HG03520 (cell line): Measurements from ENCODE around the gene DCLK2.

ENCODE experiments used
- ATAC-seq: cut with Tn5 transposase; IDR thresholded peaks from one replicate; pipeline ENCODE4 v1.9.1; 2021; ENCODE audit warnings: mild to moderate bottlenecking, moderate library complexity; ENCODE audit not compliant: unreplicated experiment

DCLK2 gene

DNA sequence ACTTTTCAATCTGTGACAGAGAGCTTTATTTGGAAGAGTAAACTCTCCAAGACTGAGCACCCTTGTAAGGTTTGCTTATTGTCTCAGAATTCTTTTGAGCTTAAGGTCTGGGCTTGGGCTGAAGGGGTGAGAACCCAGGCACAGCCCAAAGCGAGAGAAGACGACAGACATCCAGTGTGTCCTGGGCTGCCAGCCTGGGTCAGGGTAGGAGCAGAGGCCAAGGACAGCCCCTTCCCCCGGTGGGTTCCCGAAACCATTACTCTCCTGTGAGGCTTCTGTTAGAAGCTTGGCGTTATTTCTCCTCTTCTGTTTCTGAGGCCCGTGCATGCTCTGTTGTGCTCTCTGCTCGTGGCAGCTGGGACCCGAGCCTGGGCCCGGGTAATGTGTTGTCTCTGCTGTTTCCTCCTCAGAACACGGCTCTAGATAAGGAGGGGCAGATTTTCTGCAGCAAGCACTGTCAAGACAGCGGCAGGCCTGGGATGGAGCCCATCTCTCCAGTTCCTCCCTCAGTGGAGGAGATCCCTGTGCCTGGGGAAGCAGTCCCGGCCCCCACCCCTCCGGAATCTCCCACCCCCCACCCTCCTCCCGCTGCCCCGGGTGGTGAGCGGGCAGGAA lies 177.5 kb downstream of the DCLK2 start:
- ATAC-seq, result no peak

DNA sequence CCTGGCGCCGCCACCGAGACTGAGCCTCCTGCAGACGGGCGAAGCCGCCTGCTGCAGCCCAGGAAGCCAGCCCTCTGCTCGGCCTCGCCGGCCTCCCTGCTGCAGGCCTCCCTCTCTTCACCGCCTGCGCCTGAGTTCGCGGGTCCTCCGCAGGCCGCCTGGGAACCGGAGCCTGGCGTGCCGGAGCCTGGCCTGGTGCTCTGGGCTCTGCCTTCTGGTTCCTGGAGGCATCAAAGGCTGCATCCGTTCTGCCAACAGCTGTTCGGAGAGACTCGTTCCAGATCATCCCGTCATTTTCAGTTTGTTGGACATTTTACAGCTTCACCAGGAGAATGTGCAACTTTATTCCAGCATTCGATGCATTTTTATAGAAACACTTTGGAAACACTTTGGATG lies 178.0 kb downstream of the DCLK2 start:
- no peak for ATAC-seq

DNA sequence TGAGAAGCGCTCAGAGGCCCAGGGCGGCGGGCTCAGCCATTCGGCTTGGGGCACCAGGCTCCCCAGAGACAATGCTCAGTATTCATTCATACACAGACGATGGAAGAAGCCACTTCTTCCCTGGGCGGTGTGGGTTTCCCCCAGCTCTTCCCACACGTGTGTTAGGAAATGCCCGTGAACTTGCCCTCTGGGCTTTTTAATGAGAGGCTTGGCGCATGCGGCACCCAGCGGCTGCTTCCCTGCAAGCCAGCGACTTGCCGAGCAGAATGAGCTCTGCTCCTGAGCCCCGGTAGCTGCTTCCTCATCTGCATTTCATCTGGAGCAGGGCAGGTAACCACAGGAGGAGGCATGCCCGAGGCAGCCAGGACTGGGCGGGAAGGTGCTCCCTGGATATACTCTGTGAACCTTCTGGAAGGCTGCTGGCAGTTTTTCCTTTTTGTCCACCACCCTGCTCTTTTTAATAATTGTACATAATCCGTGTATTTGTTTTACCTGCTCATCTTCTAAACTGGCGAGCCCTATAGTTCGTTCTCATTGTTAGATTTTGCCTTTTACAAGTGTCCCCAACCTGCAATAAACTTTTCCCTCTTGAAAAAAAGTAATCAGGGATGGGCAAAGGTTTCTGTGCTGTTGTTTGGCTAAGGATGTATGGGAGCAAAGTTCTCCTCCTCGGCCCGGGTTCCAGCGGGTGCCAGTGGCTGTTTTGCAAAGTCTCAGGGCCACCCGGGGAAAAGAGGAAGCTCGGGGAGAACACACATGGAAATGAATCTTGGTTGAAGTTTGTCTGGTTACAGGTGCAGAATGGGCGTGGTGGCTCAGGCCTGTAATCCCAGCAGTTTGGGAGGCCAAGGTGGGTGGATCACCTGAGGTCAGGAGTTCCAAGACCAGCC lies 178.8 kb downstream of the DCLK2 start:
- no peak for ATAC-seq

DNA sequence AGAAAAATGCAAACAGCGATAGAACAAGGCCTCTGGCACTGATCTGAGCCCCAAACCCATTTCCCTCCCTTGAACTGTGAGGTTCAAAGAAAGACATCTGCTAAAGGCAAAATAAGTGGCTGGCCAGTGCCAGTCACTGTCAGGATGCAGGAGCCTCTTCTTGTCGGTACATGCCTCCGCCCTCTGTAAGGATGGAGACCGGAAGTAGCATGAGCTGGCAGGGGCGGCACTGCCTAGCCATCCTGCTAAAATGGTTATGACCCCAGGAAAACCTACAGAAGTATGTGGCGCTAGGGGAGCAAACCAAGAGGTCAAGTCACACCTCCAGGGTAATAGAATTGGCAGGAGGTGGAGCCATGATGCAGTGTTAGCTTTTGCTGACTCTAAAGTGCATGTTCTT lies 180.3 kb downstream of the DCLK2 start:
- ATAC-seq, result no peak

DNA sequence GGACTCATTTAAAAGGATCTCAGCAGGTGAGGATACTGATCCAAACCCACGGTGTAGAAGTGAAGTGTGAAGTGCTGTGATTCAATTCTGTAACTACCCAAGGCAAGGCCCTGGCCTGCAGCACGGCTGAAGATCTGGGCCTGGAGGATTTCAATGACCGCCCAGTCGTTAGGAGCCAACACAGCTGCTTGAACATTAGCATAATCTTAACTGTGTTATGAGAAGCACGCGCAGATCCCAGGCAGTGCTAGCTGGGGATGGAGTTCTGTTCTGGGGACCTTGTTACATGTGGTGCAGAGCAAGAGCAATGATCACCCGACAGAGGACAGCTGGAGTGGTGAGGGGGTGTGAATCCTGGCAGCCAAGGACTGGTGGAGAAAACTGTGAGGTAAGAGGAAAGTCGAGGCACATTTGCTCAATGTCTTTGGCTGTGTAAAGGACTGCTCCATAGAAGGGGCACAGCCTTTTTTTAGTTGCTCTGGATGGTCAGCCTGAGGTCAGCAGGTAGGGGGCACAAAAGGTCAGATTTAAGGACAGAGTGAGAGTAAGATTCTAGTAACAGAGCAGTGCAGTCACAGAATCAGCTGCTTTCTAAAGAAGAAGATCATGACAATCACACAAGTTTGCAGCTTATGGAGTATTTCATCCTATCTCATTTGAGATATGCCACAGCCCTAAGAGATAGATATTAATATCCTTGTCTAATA lies 181.8 kb downstream of the DCLK2 start:
- no peak for ATAC-seq

DNA sequence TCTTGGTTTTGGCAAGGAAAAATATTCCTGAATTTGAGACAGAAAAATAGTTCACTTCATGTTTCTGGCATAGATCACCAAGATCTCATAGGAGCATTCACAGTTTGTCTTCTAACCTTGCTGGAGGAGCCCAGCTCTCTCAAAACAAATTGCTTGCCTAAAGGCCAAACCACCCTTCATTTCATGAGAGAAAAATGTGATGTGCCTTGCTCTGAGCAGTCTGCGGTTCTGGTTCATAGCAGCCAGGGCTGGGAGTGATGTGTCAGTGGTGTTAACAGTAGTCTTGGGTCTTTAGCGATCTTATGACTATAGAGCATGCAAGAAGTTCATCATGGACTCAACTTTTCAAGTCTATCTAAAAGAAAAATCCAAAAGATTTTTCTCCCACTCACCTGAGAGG lies 183.3 kb downstream of the DCLK2 start:
- no peak for ATAC-seq

DNA sequence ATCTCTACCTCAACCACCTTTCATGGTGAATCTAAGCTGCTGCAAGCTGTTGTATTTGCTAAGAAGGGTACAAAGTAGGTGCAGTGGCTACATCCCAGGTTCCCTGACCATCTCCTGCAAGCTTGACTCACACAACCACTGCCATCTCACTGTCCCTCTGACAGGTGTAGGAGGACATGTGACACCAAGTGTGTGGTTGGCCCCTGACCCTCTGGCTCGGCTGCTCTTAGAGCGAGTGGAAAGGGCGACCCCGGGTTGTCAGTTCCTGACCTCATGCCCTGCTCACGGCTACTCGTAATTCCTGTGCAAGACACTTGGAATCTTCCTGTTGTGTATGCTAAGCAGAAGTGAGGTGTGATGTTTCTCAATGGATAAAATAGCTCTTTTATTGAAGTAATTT lies 184.4 kb downstream of the DCLK2 start:
- ATAC-seq, result no peak

DNA sequence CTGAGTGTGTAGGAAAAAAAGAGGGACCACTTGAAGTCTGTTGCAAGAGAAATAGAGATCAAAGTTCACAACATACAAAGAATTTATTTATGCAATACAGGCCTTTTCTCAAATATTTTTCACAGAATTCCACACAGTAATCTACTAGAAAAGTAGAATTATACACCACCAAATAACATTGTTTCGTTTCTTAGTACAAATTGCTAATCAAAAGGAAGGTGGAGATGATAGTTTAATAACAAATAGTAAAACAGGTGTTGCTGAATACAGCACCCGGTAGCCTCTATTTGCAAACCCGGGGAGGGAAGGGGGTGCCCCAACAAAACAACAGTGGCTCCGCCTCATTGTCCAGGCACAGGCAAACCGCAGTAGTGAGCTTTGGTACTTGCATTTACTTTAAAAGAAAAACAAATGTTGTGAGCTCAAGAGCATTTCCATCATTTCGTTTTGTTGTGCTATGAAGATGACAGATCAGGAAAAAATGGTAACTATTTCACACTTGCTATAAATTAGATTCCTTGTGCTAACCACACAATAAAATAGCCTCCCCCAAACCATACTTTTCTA lies 186.4 kb downstream of the DCLK2 start:
- ATAC-seq, result no peak

DNA sequence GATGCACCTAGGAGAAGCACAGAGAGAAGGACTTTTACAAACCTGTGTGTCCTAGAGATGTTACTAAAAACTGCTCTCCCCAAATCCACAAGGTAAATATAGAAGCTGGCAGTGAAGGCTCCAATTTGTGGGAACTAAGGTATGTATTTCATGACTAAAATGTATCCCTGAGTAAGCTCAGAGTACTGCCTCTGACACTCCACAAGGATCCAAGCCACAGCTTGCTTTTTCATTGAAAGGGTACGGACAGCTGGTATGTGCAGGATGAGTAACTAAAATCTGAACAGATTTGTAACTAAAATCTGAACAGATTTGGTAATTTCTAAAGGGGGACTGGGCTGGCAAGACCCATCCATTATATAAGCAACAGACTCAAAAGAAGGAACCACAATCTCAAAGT lies 187.6 kb downstream of the DCLK2 start:
- no peak for ATAC-seq

DNA sequence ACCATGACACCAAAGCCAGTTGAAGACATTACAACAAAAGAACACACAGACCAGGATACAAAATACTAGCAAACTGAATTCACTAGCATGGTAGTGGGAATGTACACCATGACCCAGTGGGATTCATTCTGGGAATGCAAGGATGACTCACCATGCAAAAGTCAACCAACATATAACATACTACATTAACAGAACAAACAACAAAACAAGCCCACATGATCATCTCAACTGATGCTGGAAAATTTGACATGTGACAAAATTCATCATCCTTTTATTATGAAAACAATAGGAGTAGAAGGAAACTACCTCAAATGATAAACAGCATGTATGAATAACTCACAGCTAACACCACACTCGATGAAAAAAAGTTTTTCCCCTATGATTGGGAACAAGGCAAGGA lies 190.2 kb downstream of the DCLK2 start:
- no peak for ATAC-seq

DNA sequence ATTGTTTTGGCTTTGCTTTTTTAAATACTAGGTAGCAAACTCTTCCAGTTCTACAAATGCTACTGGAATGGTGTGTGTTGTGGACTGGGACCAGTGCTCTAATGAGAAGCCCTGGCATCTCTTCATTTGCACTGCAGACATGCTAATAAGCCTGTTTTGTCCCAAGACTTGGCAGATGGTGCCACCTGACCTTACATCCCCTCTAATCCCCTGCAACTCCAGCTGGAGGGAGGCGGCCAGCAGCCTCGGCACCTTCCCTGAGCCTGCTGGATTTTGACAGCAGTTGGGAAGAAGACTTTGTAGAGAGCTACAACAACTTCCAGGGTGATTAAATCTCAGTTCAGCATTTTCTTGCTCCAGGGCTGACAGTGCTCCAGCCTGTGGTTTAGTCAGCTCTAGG lies 200.0 kb downstream of the DCLK2 start:
- ATAC-seq, result no peak

DNA sequence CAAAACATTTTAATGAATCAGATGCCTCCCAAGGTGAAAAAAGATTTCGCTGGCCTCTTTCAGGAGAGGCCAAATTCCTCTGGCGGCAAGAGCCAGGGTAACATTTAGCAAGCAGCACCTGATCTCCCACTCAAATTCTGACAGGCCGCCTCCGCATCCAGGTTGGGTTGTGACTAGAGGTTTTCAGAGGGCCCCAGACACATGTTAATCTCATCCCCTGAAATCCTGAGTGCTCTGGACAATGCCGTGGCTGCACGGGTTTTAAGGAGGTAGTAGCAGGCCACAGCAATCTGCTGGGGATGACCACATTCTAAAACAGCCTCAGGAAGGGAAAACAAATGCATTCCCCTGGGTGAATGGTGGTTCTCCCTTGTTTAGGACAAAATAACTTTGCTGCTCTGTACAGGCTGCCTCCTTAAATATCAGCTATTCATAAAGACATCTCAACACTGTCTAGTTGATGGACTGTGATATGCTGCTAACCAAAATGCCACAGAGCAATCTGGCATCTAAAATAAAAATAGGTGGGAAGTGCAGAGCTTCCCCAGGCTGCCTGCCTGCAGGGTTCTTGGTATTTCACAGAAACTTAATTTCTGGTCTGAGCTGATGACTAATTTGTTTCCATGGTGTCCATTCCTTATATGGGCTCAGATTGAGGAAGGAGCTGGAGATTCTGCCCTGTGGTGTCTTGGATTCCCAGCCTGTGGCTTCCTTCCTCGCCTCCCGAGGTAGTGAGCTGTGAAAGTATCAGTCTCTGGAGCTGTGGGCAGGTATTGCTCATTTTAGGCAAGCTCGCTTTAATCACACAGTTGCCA lies 202.0 kb downstream of the DCLK2 start:
- no peak for ATAC-seq

DNA sequence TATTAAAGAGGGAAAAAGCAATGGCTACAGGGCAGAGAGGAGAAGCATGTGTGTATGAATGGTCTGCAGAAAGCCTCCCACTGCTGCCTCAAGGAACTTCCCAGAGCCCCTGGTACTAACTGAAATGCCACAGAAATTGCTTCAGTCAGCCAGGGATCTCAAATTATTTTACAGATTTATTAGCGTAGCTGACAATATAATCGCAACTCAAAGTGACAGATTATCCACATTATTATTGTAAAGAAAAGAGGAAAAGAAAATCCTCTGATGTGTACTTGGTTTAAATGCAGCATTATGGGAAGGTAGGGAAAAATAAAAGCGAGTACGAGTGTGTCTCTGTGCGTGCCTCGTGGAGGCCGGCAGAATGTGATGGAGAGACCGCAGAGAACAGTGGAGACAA lies 202.7 kb downstream of the DCLK2 start:
- ATAC-seq, result no peak

DNA sequence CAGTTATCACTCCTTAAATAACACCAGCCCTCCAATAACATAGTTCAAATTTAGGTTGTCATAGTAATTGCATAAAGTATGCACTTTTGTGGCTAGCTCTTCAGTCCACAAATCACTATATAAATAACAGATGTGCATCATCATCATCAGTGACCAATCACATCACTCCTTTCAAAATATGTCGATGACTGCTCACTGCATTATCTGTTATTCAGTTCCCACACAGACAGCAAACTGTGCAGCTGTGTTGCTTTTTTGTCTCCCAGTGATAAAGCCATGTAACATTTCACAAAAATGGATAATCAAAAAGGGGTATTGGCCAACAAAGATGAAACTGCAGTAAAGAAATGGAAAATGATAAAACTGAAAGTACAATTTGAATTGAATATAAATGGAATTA lies 205.4 kb downstream of the DCLK2 start:
- no peak for ATAC-seq

DNA sequence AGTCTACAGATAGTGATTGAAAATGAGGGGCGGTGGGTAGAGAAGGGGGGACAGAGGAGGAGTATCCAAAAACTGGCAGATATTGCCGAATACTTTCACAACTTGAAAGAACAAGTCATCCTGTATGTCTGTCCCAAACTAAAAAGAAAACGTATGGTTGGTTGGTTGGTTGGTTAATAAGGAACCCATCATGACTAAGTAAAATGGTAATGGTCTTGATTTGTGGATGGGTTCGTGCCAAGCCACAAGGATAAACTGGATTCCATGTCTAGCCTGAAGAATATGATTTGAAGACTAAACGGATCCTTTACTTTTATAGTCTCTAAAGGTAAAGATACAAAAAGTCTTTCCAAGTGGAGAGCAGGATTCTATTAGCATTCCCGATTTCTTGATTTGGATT lies 208.4 kb downstream of the DCLK2 start:
- ATAC-seq, result no peak

DNA sequence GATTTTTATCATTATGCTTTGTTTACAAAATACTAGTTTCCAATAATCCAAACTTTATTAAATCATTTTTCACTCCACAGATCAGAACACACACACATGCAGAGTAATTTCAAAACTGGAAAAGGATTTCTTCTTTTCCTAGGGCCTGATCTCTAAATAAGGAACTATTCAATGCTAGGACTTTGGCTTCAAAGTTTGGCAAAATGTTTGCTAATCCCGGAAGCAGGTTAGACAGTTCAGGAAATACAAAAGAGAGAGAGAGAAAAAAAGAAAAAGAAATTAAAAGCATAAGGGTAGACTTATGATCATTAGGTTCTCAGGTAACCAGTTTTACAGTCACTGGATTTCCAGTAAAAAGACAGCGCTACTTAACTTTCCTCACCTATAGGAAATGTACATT lies 211.0 kb downstream of the DCLK2 start:
- ATAC-seq, result no peak

DNA sequence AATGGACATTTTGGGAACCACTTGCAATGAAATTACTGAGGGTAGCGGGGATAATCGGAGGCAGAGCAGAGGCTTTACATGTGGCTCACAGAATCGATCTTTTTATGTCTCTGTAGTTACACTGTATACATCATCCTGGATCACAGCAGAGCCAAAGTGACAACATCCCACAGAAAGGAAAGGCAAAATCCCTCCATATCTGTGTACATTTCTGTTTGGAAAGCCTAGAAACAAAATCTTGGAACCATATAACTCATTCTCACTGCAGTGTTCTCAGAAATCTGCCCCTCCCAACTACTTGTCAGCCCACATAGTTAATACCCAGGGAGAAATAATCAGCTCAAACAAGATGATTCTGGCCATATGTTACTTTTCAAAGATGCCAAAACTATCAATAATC lies 211.6 kb downstream of the DCLK2 start:
- ATAC-seq, result no peak

DNA sequence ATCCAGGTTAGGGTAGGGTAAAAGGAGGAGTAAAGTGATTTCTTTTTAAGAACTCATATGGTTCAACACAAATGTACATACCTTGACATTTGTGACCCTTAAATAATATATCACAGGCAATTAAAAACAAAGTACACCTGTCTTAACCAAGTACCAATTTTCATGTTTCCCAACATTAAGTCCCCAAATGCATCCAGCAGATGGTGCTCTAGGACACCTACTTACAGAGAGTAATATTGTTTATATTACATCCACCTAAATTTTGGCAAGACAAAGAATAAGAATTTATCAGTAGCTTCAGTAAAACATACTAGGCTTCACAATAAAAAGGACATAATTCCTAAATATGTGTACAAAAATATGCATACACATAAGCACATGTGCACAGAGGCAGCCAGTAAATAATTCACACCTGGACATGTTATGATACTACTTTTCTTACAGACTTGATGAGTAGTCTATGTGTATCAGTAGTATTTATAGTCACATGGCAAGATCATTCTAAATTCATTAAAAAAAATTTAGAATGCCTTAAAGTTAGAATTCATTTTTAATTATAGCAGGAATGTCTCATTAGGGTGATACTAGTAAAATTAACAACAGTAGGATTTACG lies 219.7 kb downstream of the DCLK2 start:
- ATAC-seq, result no peak

DNA sequence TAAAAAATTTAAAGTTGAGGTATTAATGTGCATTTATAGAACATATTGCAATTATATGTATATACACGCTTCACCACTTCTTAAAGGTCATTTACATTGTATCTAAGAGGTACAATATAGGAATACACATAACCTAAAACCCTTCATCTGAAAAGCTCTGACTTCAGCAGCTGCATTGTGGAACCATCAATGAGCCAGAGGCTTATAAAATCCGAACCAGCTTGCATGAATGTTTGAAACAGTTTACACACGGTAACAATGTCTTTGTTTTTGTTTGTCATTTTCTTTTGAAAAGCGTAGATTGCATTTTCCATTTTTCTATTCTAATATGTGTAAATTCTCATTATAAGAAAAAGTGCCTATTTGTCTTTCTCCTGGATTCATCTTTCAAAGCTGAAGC lies 221.6 kb downstream of the DCLK2 start:
- no peak for ATAC-seq

DNA sequence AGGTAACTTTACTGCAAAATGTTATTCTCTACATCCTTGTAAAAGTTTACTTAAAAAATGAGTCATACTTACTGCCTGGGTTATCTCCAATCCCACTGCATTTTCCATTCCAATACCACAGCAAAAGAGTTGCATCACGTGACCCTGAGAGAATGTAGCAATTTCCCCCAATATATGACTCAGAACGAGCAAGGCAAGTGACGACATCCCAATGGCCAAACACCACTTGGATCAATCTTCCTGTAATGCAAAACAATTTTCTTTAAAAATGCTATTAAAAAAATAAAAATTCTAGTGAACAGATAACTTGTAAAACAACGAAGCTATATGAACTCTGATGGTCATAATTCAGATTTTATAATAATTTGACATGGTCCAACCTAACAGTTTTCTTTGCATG lies 224.3 kb downstream of the DCLK2 start:
- no peak for ATAC-seq
